PC-9 (cell line): ENCODE data around the gene ZNF613. TPM values are rescaled to one million over a fixed set of nuclear protein-coding genes. Genes with fewer than 3 reads are reported as not detected.

Source experiments
- BruUV-seq: library from RNA; stranded (reverse); fragments of 400-500 nt; replicated peaks from 2 replicates; lab custom pipeline; 2021; lab: Mats Ljungman, UMichigan
- CTCF ChIA-PET: fragments of 300-600 bp; sonication (Branson Sonifier 250); formaldehyde crosslinking; loops from one replicate; lab custom pipeline; 2022; ENCODE audit warnings: antibody characterized with exemption; lab: Charles Lee
- POLR2A ChIA-PET: fragments of 300-600 bp; sonication (Branson Sonifier 250); formaldehyde crosslinking; loops from one replicate; lab custom pipeline; 2022; ENCODE audit warnings: antibody characterized with exemption; ENCODE audit not compliant: unreplicated experiment; lab: Charles Lee
- DNase-seq, 2 experiments: peaks; one replicate each; pipeline versions ENCODE4 v3.0.0 to v3.0.0-alpha.2; 2015 to 2022; ENCODE audit warnings: mixed read lengths in 1 of 2
- H2AFZ ChIP-seq: fragments of 200-600 bp; sonication (generic); 2 replicates; pipeline ENCODE4 v1.8.1; 2017; ENCODE audit warnings: antibody characterized with exemption
- H3F3A ChIP-seq: fragments of 200-600 bp; sonication (generic); 2 replicates; pipeline ENCODE4 v1.8.1; 2017; ENCODE audit warnings: antibody characterized with exemption, mild to moderate bottlenecking, low read depth; ENCODE audit not compliant: insufficient read depth
- H3K27ac ChIP-seq: fragments of 200-600 bp; sonication (generic); 2 replicates; pipeline ENCODE4 v1.6.1; 2016; ENCODE audit warnings: mixed run types
- H3K27me3 ChIP-seq: fragments of 200-600 bp; sonication (generic); 2 replicates; pipeline ENCODE4 v1.6.1; 2016; ENCODE audit warnings: low read depth, mixed run types; ENCODE audit not compliant: insufficient read depth
- H3K36me3 ChIP-seq: fragments of 200-600 bp; sonication (generic); 2 replicates; pipeline ENCODE4 v1.6.1; 2016; ENCODE audit warnings: low read depth, mixed run types
- H3K4me1 ChIP-seq: fragments of 200-600 bp; sonication (generic); replicated peaks from 2 replicates; pipeline ENCODE4 v1.6.1; 2016; ENCODE audit warnings: mixed run types; ENCODE audit not compliant: insufficient read depth
- H3K4me2 ChIP-seq: fragments of 200-600 bp; sonication (generic); 2 replicates; pipeline ENCODE4 v1.6.1; 2017; ENCODE audit warnings: mixed run types
- H3K4me3 ChIP-seq: fragments of 200-600 bp; sonication (generic); 2 replicates; pipeline ENCODE4 v1.6.1; 2016; ENCODE audit warnings: mixed run types
- H3K79me2 ChIP-seq: fragments of 200-600 bp; sonication (generic); 2 replicates; pipeline ENCODE4 v1.6.1; 2017; ENCODE audit warnings: low read depth, mixed run types
- H3K9me2 ChIP-seq: fragments of 200-600 bp; sonication (generic); 2 replicates; pipeline ENCODE4 v1.8.1; 2017; ENCODE audit warnings: mild to moderate bottlenecking; ENCODE audit not compliant: insufficient read depth
- H3K9me3 ChIP-seq: fragments of 200-600 bp; sonication (generic); 2 replicates; pipeline ENCODE4 v1.8.1; 2016; ENCODE audit warnings: low read depth; ENCODE audit not compliant: insufficient read depth
- H4K20me1 ChIP-seq: fragments of 200-600 bp; sonication (generic); 2 replicates; pipeline ENCODE4 v1.8.1; 2017; ENCODE audit not compliant: insufficient read depth
- CTCF ChIP-seq: fragments of 200-600 bp; sonication (generic); conservative IDR thresholded peaks from 2 replicates; pipeline ENCODE4 v1.6.1; 2017; ENCODE audit warnings: mixed run types, antibody characterized with exemption, mild to moderate bottlenecking, moderate library complexity
- EZH2 ChIP-seq: fragments of 200-600 bp; sonication (generic); IDR thresholded peaks from 2 replicates; pipeline ENCODE4 v1.8.0; 2017; ENCODE audit warnings: antibody characterized with exemption, low read depth
- intact Hi-C: fragments of 100-400 bp; cut with micrococcal nuclease; formaldehyde crosslinking; loops from one replicate; pipeline ENCODE4 v1.10.0; 2022; ENCODE audit not compliant: unreplicated experiment
- total RNA-seq: library from RNA; stranded (reverse); gene quantifications from 2 replicates; pipeline ENCODE4 v1.2.3, GENCODE V29; 2021

Gene ZNF613
- total RNA-seq, 1 experiment from 2014 or later = 4.8 TPM

- H3K9me2 ChIP-seq = no peaks in the 10 kb centered on the region
- H3K36me3 ChIP-seq = no peaks in the 10 kb centered on the region
- H3F3A ChIP-seq = no peaks in the 10 kb centered on the region
- H2AFZ ChIP-seq = no peak overlapping the region
- no peaks in the 10 kb centered on the region for H3K79me2 ChIP-seq
- no peaks in the 10 kb centered on the region for H3K27me3 ChIP-seq
- intact Hi-C loops = loop anchor here (10.0 kb wide), 1 partner anchor 217 kb away; no protein-coding TSS in a partner anchor
- H3K4me3 ChIP-seq = no peak overlapping the region
- no TSS peak for BruUV-seq
- H3K4me1 ChIP-seq = no peaks in the 10 kb centered on the region
- H3K27ac ChIP-seq = no peak overlapping the region
- CTCF ChIA-PET = no interaction called here
- H3K9me3 ChIP-seq = peaks cover 51% of the 10 kb centered on the region; the same call in 1 of the 2 replicates
- DNase-seq = no peak
- H4K20me1 ChIP-seq = no peaks in the 10 kb centered on the region
- POLR2A ChIA-PET = no interaction called here
- H3K4me2 ChIP-seq = no peak overlapping the region
- TF ChIP-seq EZH2 = no peak
- no peak for TF ChIP-seq CTCF
Observed at GRCh38 chr19:51921949-51922348, 5.3 kb upstream of the ZNF613 start.

GRCh38 chr19:51926426-51926783 is 867 bp upstream of the ZNF613 start:
- Histone ChIP-seq H4K20me1 (no peaks in the 10 kb centered on the region), H2AFZ (peak overlapping the region; percentile 95), H3K4me2 (peak overlapping the region; percentile 81), H3K9me3 (peaks cover 44% of the 10 kb centered on the region), H3K27me3 (no peaks in the 10 kb centered on the region), H3K9me2 (no peaks in the 10 kb centered on the region), H3K4me1 (peaks cover 5% of the 10 kb centered on the region), H3K4me3 (peak overlapping the region; percentile 70), H3K27ac (peak overlapping the region; percentile 69; the same call in 1 of the 2 replicates), H3K36me3 (peaks cover 23% of the 10 kb centered on the region), H3F3A (no peaks in the 10 kb centered on the region), H3K79me2 (peaks cover 13% of the 10 kb centered on the region)
- TF ChIP-seq CTCF = no peak
- TF ChIP-seq EZH2 = no peak
- ChIA-PET CTCF (no interaction called here), POLR2A (no interaction called here)
- no peak for DNase-seq
- no TSS peak for BruUV-seq
- intact Hi-C loops = loop anchor here (1.0 to 10.0 kb wide), 2 partner anchors 22 to 222 kb away; no protein-coding TSS in a partner anchor

- H4K20me1 ChIP-seq = no peaks in the 10 kb centered on the region
- no peak for TF ChIP-seq EZH2
- TF ChIP-seq CTCF = no peak
- H2AFZ ChIP-seq = peak overlapping the region; percentile 95
- peak overlapping the region; percentile 70 for H3K4me3 ChIP-seq
- CTCF ChIA-PET = no interaction called here
- peaks cover 40% of the 10 kb centered on the region for H3K9me3 ChIP-seq
- no peaks in the 10 kb centered on the region for H3F3A ChIP-seq
- no peak overlapping the region for H3K27ac ChIP-seq
- intact Hi-C loops = loop anchor here (1.0 to 10.0 kb wide), 3 partner anchors 58 to 261 kb away; partner anchors contain the start of gene ZNF350
- DNase-seq = no peak
- no peaks in the 10 kb centered on the region for H3K27me3 ChIP-seq
- no peaks in the 10 kb centered on the region for H3K9me2 ChIP-seq
- BruUV-seq = no TSS peak
- H3K79me2 ChIP-seq = peaks cover 13% of the 10 kb centered on the region
- peak overlapping the region; percentile 81 for H3K4me2 ChIP-seq
- POLR2A ChIA-PET = no interaction called here
- peaks cover 5% of the 10 kb centered on the region for H3K4me1 ChIP-seq
- H3K36me3 ChIP-seq = peaks cover 28% of the 10 kb centered on the region
Observed at GRCh38 chr19:51927859-51928258, 587 bp downstream of the ZNF613 start.
